HepG2 (cell line): ENCODE results near the gene ZBTB20. TPM values are rescaled to one million over a fixed set of nuclear protein-coding genes. Genes with fewer than 3 reads are reported as not detected.

Experiments
- ATAC-seq: fragments of 200-7000 bp; cut with Tn5 transposase; 3 replicates; pipeline ENCODE4 v1.9.1; 2020; ENCODE audit warnings: mild to moderate bottlenecking, moderate library complexity
- BruUV-seq: library from RNA; stranded (reverse); fragments of 400-500 nt; replicated peaks from 2 replicates; lab custom pipeline; 2021; lab: Mats Ljungman, UMichigan
- CTCF ChIA-PET: fragments of 300-600 bp; formaldehyde crosslinking; extraction: SDS; loops from one replicate; lab custom pipeline; 2021; ENCODE audit warnings: low total read pairs, inconsistent platforms, low intra/inter-chr PET ratio; lab: Yijun Ruan, JAX
- POLR2A ChIA-PET: fragments of 350-600 bp; sonication (Branson Sonifier 250); formaldehyde crosslinking; loops from one replicate; lab custom pipeline; 2020; ENCODE audit warnings: antibody characterized with exemption, inconsistent platforms; lab: Yijun Ruan, JAX
- DNase-seq: peaks from one replicate; pipeline ENCODE4 v3.0.0-alpha.2; 2015; ENCODE audit warnings: low spot score
- FAIRE-seq: peaks from 3 replicates; lab custom pipeline; 2011; peaks lifted over from hg19 to GRCh38; lab: Jason Lieb, UNC
- H2AFZ ChIP-seq: one replicate; pipeline ENCODE4 v1.6.1; 2011; ENCODE audit warnings: low read length, inconsistent platforms
- H3K27ac ChIP-seq: fragments of 300-600 bp; 3 replicates; pipeline ENCODE4 v1.8.0; 2011; ENCODE audit warnings: mixed run types, mild to moderate bottlenecking, mixed read lengths, low read length, inconsistent platforms; ENCODE audit not compliant: insufficient read depth; ENCODE audit errors: extremely low read length
- H3K27me3 ChIP-seq, 2 experiments: fragments of 200-600 bp in 1 of 2; 2 replicates in 1 of 2; 3 replicates in 1 of 2; pipeline versions ENCODE4 v1.6.0 to v1.8.0; 2011; ENCODE audit warnings: low read length in 2 of 2, mild to moderate bottlenecking in 2 of 2, moderate library complexity in 2 of 2, inconsistent platforms in 1 of 2; ENCODE audit not compliant: insufficient read depth in 2 of 2, control insufficient read depth in 1 of 2
- H3K36me3 ChIP-seq, 2 experiments: fragments of 200-600 bp in 1 of 2; replicated peaks in 1 of 2; 2 replicates in 1 of 2; 3 replicates in 1 of 2; pipeline versions ENCODE4 v1.5.1 to v1.8.0; 2011; ENCODE audit warnings: low read length in 2 of 2, inconsistent platforms in 1 of 2; ENCODE audit not compliant: insufficient read depth in 2 of 2, control insufficient read depth in 1 of 2
- H3K4me1 ChIP-seq: 2 replicates; pipeline ENCODE4 v1.5.1; 2012; ENCODE audit warnings: low read length, inconsistent platforms; ENCODE audit not compliant: insufficient read depth
- H3K4me2 ChIP-seq: 2 replicates; pipeline ENCODE4 v1.6.0; 2011; ENCODE audit warnings: low read depth, low read length, inconsistent platforms
- H3K4me3 ChIP-seq, 3 experiments: fragments of 200-600 bp in 1 of 3; sonication (generic), shearing (Covaris generic) in 1 of 3; replicated peaks in 1 of 3; 2 replicates each; pipeline ENCODE4 v1.5.1; 2011 to 2016; ENCODE audit warnings: low read length in 3 of 3, inconsistent platforms in 2 of 3, low read depth in 2 of 3, mild to moderate bottlenecking in 2 of 3, control low read depth in 1 of 3, mixed read lengths in 1 of 3; ENCODE audit not compliant: insufficient read depth in 1 of 3
- H3K79me2 ChIP-seq: one replicate; pipeline ENCODE4 v1.6.1; 2011; ENCODE audit warnings: low read length, inconsistent platforms; ENCODE audit not compliant: insufficient read depth
- H3K9ac ChIP-seq: 2 replicates; pipeline ENCODE4 v1.6.0; 2011; ENCODE audit warnings: mild to moderate bottlenecking, low read depth, low read length, inconsistent platforms; ENCODE audit not compliant: insufficient read depth
- H3K9me3 ChIP-seq: 2 replicates; pipeline ENCODE4 v1.5.1; 2012; ENCODE audit warnings: mild to moderate bottlenecking, low read length
- H4K20me1 ChIP-seq: 2 replicates; pipeline ENCODE4 v1.6.0; 2011; ENCODE audit warnings: inconsistent platforms, mild to moderate bottlenecking, low read length, moderate library complexity; ENCODE audit not compliant: insufficient read depth
- ATF3 ChIP-seq: sonication (generic); formaldehyde crosslinking; IDR thresholded peaks from 2 replicates; pipeline ENCODE4 v1.4.0; 2020; ENCODE audit warnings: missing genetic modification reagents
- CBX1 ChIP-seq: IDR thresholded peaks from one replicate; pipeline ENCODE4 v1.6.1; 2016; ENCODE audit warnings: antibody characterized with exemption, low read depth
- EP300 ChIP-seq, 3 experiments: sonication (generic) in 1 of 3; formaldehyde crosslinking in 1 of 3; IDR thresholded peaks; 2 replicates each; pipeline versions ENCODE4 v1.5.1 to v1.6.1; 2011 to 2020; ENCODE audit warnings: low read depth in 2 of 3, low read length in 2 of 3, borderline replicate concordance in 1 of 3, improper control_type of control experiment in 1 of 3, mild to moderate bottlenecking in 1 of 3, missing genetic modification reagents in 1 of 3, moderate library complexity in 1 of 3
- FOXK2 ChIP-seq: fragments of 450-650 bp; IDR thresholded peaks from 2 replicates; pipeline ENCODE4 v1.6.1; 2016
- FOXO1 ChIP-seq: sonication (generic); formaldehyde crosslinking; IDR thresholded peaks from 2 replicates; pipeline ENCODE4 v1.4.0; 2020; ENCODE audit warnings: missing genetic modification reagents
- FOXP1 ChIP-seq, 2 experiments: fragments of 450-650 bp in 1 of 2; IDR thresholded peaks; 2 replicates each; pipeline ENCODE4 v1.6.1; 2017 to 2018; ENCODE audit warnings: antibody characterized with exemption in 1 of 2
- GABPA ChIP-seq, 2 experiments: IDR thresholded peaks; 2 replicates each; pipeline ENCODE4 v1.6.1; 2011 to 2016; ENCODE audit warnings: low read depth in 2 of 2, low read length in 1 of 2, missing biosample characterization in 1 of 2, missing genetic modification characterization in 1 of 2
- HIVEP1 ChIP-seq: sonication (generic); formaldehyde crosslinking; IDR thresholded peaks from 2 replicates; pipeline ENCODE4 v1.4.0; 2020; ENCODE audit warnings: mild to moderate bottlenecking, missing genetic modification reagents
- IRF2 ChIP-seq: IDR thresholded peaks from 2 replicates; pipeline ENCODE4 v1.6.1; 2018; ENCODE audit warnings: missing genetic modification reagents, missing compliant biosample characterization
- JUND ChIP-seq: sonication (generic); formaldehyde crosslinking; IDR thresholded peaks from 2 replicates; pipeline ENCODE4 v1.8.0; 2022; ENCODE audit warnings: mild to moderate bottlenecking, missing genetic modification reagents
- MAFK ChIP-seq, 2 experiments: IDR thresholded peaks in 1 of 2; conservative IDR thresholded peaks in 1 of 2; 2 replicates each; pipeline ENCODE4 v1.6.1; 2011; ENCODE audit warnings: improper control_type of control experiment in 2 of 2, low read length in 2 of 2
- MBD4 ChIP-seq: IDR thresholded peaks from 2 replicates; pipeline ENCODE4 v1.6.1; 2012; ENCODE audit warnings: low read length, inconsistent platforms, borderline replicate concordance
- MIER2 ChIP-seq: IDR thresholded peaks from 2 replicates; pipeline ENCODE4 v1.6.1; 2016; ENCODE audit warnings: missing biosample characterization, missing genetic modification reagents
- PAX8 ChIP-seq: sonication (generic); formaldehyde crosslinking; IDR thresholded peaks from 2 replicates; pipeline ENCODE4 v1.8.0; 2022; ENCODE audit warnings: mild to moderate bottlenecking, missing genetic modification reagents, borderline replicate concordance
- SAP130 ChIP-seq: IDR thresholded peaks from 2 replicates; pipeline ENCODE4 v1.6.1; 2016; ENCODE audit warnings: low read depth
- SP5 ChIP-seq: IDR thresholded peaks from 2 replicates; pipeline ENCODE4 v1.6.1; 2016; ENCODE audit warnings: low read depth, borderline replicate concordance
- SRSF4 ChIP-seq: fragments of 200-400 bp; formaldehyde crosslinking; IDR thresholded peaks from one replicate; pipeline ENCODE4 v1.6.1; 2018; ENCODE audit warnings: mild to moderate bottlenecking, low read depth, low read length, moderate library complexity; ENCODE audit not compliant: poor library complexity, severe bottlenecking
- ZBTB46 ChIP-seq: sonication (generic); formaldehyde crosslinking; IDR thresholded peaks from 2 replicates; pipeline ENCODE4 v1.4.0; 2020; ENCODE audit warnings: mild to moderate bottlenecking, missing genetic modification reagents, borderline replicate concordance
- ZFP36L1 ChIP-seq: sonication (generic); formaldehyde crosslinking; IDR thresholded peaks from 2 replicates; pipeline ENCODE4 v1.8.0; 2022; ENCODE audit warnings: mild to moderate bottlenecking, missing genetic modification reagents, moderate library complexity
- ZNF136 ChIP-seq: sonication (generic); formaldehyde crosslinking; IDR thresholded peaks from 2 replicates; pipeline ENCODE4 v1.8.1; 2022; ENCODE audit warnings: low read depth, mild to moderate bottlenecking, moderate library complexity, missing genetic modification reagents
- ZNF629 ChIP-seq: sonication (generic); formaldehyde crosslinking; conservative IDR thresholded peaks from 2 replicates; pipeline ENCODE4 v1.5.0; 2020; ENCODE audit warnings: missing genetic modification reagents
- ZNF7 ChIP-seq: IDR thresholded peaks from 2 replicates; pipeline ENCODE4 v1.6.1; 2016; ENCODE audit warnings: missing biosample characterization, missing genetic modification reagents
- WGBS: methylation state at CpG from one replicate; pipeline ENCODE4 v1.1.6; 2017; ENCODE audit warnings: low lambda C conversion rate; 5-methylcytosine and 5-hydroxymethylcytosine counted together
- in situ Hi-C: cut with HindIII; loops from 2 replicates; pipeline ENCODE4 v1.10.0; 2017; ENCODE audit warnings: low pct_unique_long_range_greater_than_20kb; ENCODE audit not compliant: extremely low pct_ligation_motif_present
- intact Hi-C: fragments of 100-400 bp; cut with micrococcal nuclease; formaldehyde crosslinking; loops from one replicate; pipeline ENCODE4 v1.10.0; 2022; ENCODE audit not compliant: unreplicated experiment
- polyA plus RNA-seq, 8 experiments: library from polyadenylated mRNA; depleted of rRNA in 3 of 8; stranded (reverse) in 7 of 8; unstranded in 1 of 8; fragments of >200 nt; fragmentation: Illumina TruSeq in 4 of 8; extraction: Trizol in 4 of 8; gene quantifications; 2 replicates each; pipeline versions ENCODE4 v1.2.1 to v1.2.3, GENCODE V29; 2011 to 2016; ENCODE audit warnings: low read depth in 4 of 8, missing spikeins in 1 of 8, mixed read lengths in 1 of 8; ENCODE audit not compliant: insufficient read depth in 1 of 8
- total RNA-seq, 5 experiments: library from RNA; depleted of rRNA; stranded (reverse); fragments of >200 nt; fragmentation: Illumina TruSeq; extraction: Trizol; gene quantifications; 2 replicates each; pipeline ENCODE4 v1.2.3, GENCODE V29; 2016; ENCODE audit warnings: low read depth in 1 of 5

The ZBTB20 gene
- total and polyA plus RNA-seq, 2 of the 13 experiments (the other 11 are each of a cell fraction or from before 2014, with no cell fraction given): 1.9 to 8.8 TPM

GRCh38 chr3:114706591-114707232 lies 440.4 kb downstream of the ZBTB20 start:
- intact Hi-C loops (loop anchor here (2.0 to 10.0 kb wide), 3 partner anchors 38 to 182 kb away; no protein-coding TSS in a partner anchor), in situ Hi-C loops (no loop called here)
- H3K9me3 ChIP-seq: no peaks in the 10 kb centered on the region
- peak; percentile 81 for FAIRE-seq
- no peaks in the 10 kb centered on the region for H3K79me2 ChIP-seq
- DNase-seq: peak; percentile 94
- peak overlapping the region; percentile 67 for H3K27ac ChIP-seq
- H3K4me3 ChIP-seq: peak overlapping the region; percentile 30 to 49 (median 41); a peak in 5 of 6 replicates
- peak overlapping the region; percentile 81 for H3K4me2 ChIP-seq
- 11% methylated on average over 3 of the region's 3 CpGs for WGBS
- no peaks in the 10 kb centered on the region for H3K27me3 ChIP-seq
- POLR2A ChIA-PET: interaction anchor here (0.8 to 1.2 kb wide), 4 partner anchors 12 to 1085 kb away, joined by 3 to 4 read pairs (median 3); no protein-coding TSS in a partner anchor
- H3K4me1 ChIP-seq: peaks cover 37% of the 10 kb centered on the region
- peak; percentile 97 for ATAC-seq
- no TSS peak for BruUV-seq
- peak overlapping the region; percentile 50 for H2AFZ ChIP-seq
- no peaks in the 10 kb centered on the region for H4K20me1 ChIP-seq
- H3K9ac ChIP-seq: peak overlapping the region; percentile 55
- CTCF ChIA-PET: no interaction called here
- no peaks in the 10 kb centered on the region for H3K36me3 ChIP-seq
- TF ChIP-seq GABPA (IDR thresholded peaks at IDR 0.05; ENCODE audit: low read depth, low read length): no peak
- TF ChIP-seq GABPA (CRISPR knock-in tag; IDR thresholded peaks at IDR 0.05; ENCODE audit: low read depth): no peak
- TF ChIP-seq FOXP1 (IDR thresholded peaks at IDR 0.05): no peak
- peak; percentile 91 for TF ChIP-seq FOXP1 (CRISPR knock-in tag; IDR thresholded peaks at IDR 0.05)
- TF ChIP-seq ZNF629 (CRISPR knock-in tag): peak; percentile 52; the same call in 1 of the 2 replicates
- TF ChIP-seq MIER2 (CRISPR knock-in tag): 0 out of 2 replicates have a peak, but pooled peaks have one; percentile 52
- peak; percentile 55; the same call in 1 of the 2 replicates for TF ChIP-seq ZFP36L1 (CRISPR knock-in tag)
- TF ChIP-seq ZNF136 (CRISPR knock-in tag): no peak
- peak; percentile 85 for TF ChIP-seq IRF2 (CRISPR knock-in tag)
- no peak for TF ChIP-seq SRSF4
- TF ChIP-seq FOXO1 (CRISPR knock-in tag): peak; percentile 94
- TF ChIP-seq MAFK (conservative IDR thresholded peaks at IDR 0.05 in 1 of 2, IDR thresholded peaks at IDR 0.05 in 1 of 2; ENCODE audit: low read length in 2 of 2): no peak
- peak; percentile 51; the same call in 1 of the 2 replicates for TF ChIP-seq FOXK2
- TF ChIP-seq ATF3 (CRISPR knock-in tag): peak; percentile 96
- TF ChIP-seq ZBTB46 (CRISPR knock-in tag): no peak
- TF ChIP-seq PAX8 (CRISPR knock-in tag): no peak
- 0 out of 2 replicates have a peak, but pooled peaks have one; percentile 53 for TF ChIP-seq MBD4
- TF ChIP-seq HIVEP1 (CRISPR knock-in tag): no peak
- TF ChIP-seq CBX1: no peak
- peak; percentile 87 for TF ChIP-seq SP5 (CRISPR knock-in tag)
- TF ChIP-seq SAP130: peak; percentile 76
- peak in 1 of 2 experiments; percentile 95; a peak in 2 of 4 replicates for TF ChIP-seq EP300 (IDR thresholded peaks at IDR 0.05; ENCODE audit: low read depth in 2 of 2, low read length in 2 of 2)
- TF ChIP-seq EP300 (CRISPR knock-in tag; IDR thresholded peaks at IDR 0.05; ENCODE audit: borderline replicate concordance): peak; percentile 75; the same call in 1 of the 2 replicates
- TF ChIP-seq JUND (CRISPR knock-in tag): peak; percentile 94
- peak; percentile 94 for TF ChIP-seq ZNF7 (CRISPR knock-in tag)
